SK-N-SH treated with all-trans-retinoic acid at 6 μM for 48 hours (cell line): ENCODE results near the gene DENND1A.

Experiments used
- ISL1 ChIP-seq: fragments of 250-450 bp; sonication (Bioruptor Pico); IDR thresholded peaks from 2 replicates; pipeline ENCODE4 v2.1.2; 2022; ENCODE audit warnings: mild to moderate bottlenecking, moderate library complexity
- OSR1 ChIP-seq: fragments of 250-450 bp; sonication (Bioruptor Pico); IDR thresholded peaks from 2 replicates; pipeline ENCODE4 v1.8.0; 2022; ENCODE audit warnings: moderate library complexity, mild to moderate bottlenecking, inconsistent platforms
- RARB ChIP-seq: fragments of 250-450 bp; sonication (Bioruptor Pico); IDR thresholded peaks from 2 replicates; pipeline ENCODE4 v1.8.0; 2021; ENCODE audit warnings: mild to moderate bottlenecking, moderate library complexity
- TOX ChIP-seq: fragments of 250-450 bp; sonication (Bioruptor Pico); IDR thresholded peaks from 2 replicates; pipeline ENCODE4 v1.8.0; 2021; ENCODE audit warnings: mild to moderate bottlenecking, moderate library complexity, borderline replicate concordance
- ZFP30 ChIP-seq: fragments of 450-650 bp; formaldehyde crosslinking; IDR thresholded peaks from 2 replicates; pipeline ENCODE4 v1.5.0; 2022; ENCODE audit warnings: mild to moderate bottlenecking, moderate library complexity
- TF ChIP-seq, protein P1 (sequence below): fragments of 250-450 bp; sonication (Bioruptor Pico); IDR thresholded peaks from 2 replicates; pipeline ENCODE4 v1.5.1; 2021; ENCODE audit warnings: mild to moderate bottlenecking, moderate library complexity
- TF ChIP-seq, protein P2 (sequence below): fragments of 250-450 bp; sonication (Bioruptor Pico); IDR thresholded peaks from 2 replicates; pipeline ENCODE4 v1.8.0; 2020; ENCODE audit warnings: mild to moderate bottlenecking, moderate library complexity, borderline replicate concordance

DNA sequence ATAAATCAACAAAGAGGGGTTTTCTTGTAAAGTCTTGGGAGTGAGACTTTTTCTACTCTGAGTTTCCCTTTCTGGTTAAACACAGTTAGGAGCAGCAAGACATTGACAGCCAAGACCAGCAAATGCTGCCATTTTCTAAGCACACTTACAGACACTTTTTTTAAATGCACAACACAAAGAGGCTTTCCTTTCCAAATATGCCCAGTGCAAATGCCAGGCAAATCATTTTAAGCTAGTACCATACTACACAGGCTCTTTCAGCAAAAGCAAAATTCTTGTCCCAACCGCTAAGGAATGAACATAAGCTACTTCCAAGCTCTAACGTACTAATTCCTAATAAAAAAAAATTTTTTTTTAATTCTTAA, 68.2 kb downstream of the DENND1A start:
- TF ChIP-seq ZFP30 (no peak), OSR1 (CRISPR knock-in tag) (no peak), TOX (CRISPR knock-in tag) (no peak), ISL1 (CRISPR knock-in tag) (no peak), RARB (no peak)
- TF ChIP-seq, protein P1, sequence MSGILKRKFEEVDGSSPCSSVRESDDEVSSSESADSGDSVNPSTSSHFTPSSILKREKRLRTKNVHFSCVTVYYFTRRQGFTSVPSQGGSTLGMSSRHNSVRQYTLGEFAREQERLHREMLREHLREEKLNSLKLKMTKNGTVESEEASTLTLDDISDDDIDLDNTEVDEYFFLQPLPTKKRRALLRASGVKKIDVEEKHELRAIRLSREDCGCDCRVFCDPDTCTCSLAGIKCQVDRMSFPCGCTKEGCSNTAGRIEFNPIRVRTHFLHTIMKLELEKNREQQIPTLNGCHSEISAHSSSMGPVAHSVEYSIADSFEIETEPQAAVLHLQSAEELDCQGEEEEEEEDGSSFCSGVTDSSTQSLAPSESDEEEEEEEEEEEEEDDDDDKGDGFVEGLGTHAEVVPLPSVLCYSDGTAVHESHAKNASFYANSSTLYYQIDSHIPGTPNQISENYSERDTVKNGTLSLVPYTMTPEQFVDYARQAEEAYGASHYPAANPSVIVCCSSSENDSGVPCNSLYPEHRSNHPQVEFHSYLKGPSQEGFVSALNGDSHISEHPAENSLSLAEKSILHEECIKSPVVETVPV, result no peak
- TF ChIP-seq, protein P2, sequence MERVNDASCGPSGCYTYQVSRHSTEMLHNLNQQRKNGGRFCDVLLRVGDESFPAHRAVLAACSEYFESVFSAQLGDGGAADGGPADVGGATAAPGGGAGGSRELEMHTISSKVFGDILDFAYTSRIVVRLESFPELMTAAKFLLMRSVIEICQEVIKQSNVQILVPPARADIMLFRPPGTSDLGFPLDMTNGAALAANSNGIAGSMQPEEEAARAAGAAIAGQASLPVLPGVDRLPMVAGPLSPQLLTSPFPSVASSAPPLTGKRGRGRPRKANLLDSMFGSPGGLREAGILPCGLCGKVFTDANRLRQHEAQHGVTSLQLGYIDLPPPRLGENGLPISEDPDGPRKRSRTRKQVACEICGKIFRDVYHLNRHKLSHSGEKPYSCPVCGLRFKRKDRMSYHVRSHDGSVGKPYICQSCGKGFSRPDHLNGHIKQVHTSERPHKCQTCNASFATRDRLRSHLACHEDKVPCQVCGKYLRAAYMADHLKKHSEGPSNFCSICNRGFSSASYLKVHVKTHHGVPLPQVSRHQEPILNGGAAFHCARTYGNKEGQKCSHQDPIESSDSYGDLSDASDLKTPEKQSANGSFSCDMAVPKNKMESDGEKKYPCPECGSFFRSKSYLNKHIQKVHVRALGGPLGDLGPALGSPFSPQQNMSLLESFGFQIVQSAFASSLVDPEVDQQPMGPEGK (CRISPR knock-in tag), result no peak
